BJ (cell line): Measurements from ENCODE around the gene CAAP1. TPM values are rescaled to one million over a fixed set of nuclear protein-coding genes. Genes with fewer than 3 reads are reported as not detected.
A peak's percentile ranks its signal among the peaks of the same experiment; 100 is the strongest.

Experiments used
- CTCF ChIA-PET: fragments of 350-600 bp; formaldehyde crosslinking; extraction: SDS; loops from one replicate; lab custom pipeline; 2021; ENCODE audit warnings: antibody characterized with exemption, inconsistent platforms; lab: Yijun Ruan, JAX
- POLR2A ChIA-PET: fragments of 300-600 bp; sonication (Branson Sonifier 250); formaldehyde crosslinking; extraction: SDS; loops from one replicate; lab custom pipeline; 2021; ENCODE audit warnings: antibody characterized with exemption; lab: Charles Lee
- DNase-seq: peaks from one replicate; pipeline ENCODE4 v3.0.0-alpha.2; 2011; ENCODE audit warnings: low read depth
- H3K27me3 ChIP-seq: 2 replicates; pipeline ENCODE4 v1.6.0; 2011; ENCODE audit warnings: low read length; ENCODE audit not compliant: control insufficient read depth, insufficient read depth
- H3K36me3 ChIP-seq: 2 replicates; pipeline ENCODE4 v1.5.1; 2011; ENCODE audit warnings: low read length; ENCODE audit not compliant: control insufficient read depth, insufficient read depth
- H3K4me3 ChIP-seq: 2 replicates; pipeline ENCODE4 v1.5.1; 2011; ENCODE audit warnings: low read depth, mild to moderate bottlenecking, control low read depth, low read length
- CTCF ChIP-seq: IDR thresholded peaks from 2 replicates; pipeline ENCODE4 v1.5.1; 2011; ENCODE audit warnings: low read depth, mild to moderate bottlenecking, control low read depth, inconsistent platforms, low read length, moderate library complexity; ENCODE audit not compliant: insufficient read depth
- polyA plus RNA-seq: library from polyadenylated mRNA; depleted of rRNA; stranded (reverse); fragments of >200 nt; gene quantifications from 2 replicates; pipeline ENCODE4 v1.2.3, GENCODE V29; 2011

CAAP1 gene
- polyA plus RNA-seq, 1 experiment = 5.2 TPM

DNA sequence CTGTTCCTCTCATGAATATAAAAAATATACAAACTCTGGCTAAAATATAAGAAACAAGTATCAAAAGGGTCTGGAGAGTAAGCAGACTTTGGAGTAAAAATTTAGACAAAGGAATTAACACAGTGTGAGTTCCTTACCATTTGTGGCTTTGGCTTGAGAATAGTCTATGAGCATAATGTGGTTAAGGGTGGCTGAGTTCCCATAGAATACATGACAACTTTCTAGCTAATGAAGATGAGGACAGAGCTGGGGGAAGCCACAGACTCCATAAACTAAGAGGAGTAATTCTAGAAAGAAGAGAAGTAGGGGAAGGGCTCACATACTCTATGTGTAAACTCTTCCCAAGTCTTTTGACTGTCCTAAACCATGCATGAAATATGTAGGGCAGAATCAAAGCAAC is 79.4 kb downstream of the CAAP1 start:
- no peak for DNase-seq
- Histone ChIP-seq H3K36me3 (no peaks in the 10 kb centered on the region), H3K27me3 (no peaks in the 10 kb centered on the region), H3K4me3 (no peak overlapping the region)
- TF ChIP-seq CTCF = no peak
- CTCF ChIA-PET = no interaction called here
- POLR2A ChIA-PET = no interaction called here

DNA sequence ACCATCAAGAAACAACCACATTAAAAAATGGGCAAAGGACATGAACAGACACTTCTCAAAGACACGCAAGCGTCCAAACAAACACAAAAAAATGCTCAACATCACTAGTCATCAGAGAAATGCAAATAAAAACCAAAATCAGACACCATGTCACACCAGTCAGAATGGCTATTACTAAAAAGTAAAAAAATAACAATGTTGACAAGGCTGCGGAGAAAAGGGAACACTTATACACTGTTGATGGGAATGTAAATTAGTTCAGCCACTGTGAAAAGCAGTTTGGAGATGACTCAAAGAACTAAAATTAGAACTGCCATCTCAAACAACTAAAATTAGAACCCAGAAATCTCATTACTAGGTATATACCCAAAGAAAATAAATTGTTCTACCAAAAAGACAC is 80.4 kb downstream of the CAAP1 start:
- no peak for TF ChIP-seq CTCF
- Histone ChIP-seq H3K4me3 (no peak overlapping the region), H3K27me3 (no peaks in the 10 kb centered on the region), H3K36me3 (no peaks in the 10 kb centered on the region)
- POLR2A ChIA-PET = no interaction called here
- CTCF ChIA-PET = no interaction called here
- DNase-seq = no peak

GRCh38 chr9:26811106-26811505 is 81.5 kb downstream of the CAAP1 start:
- Histone ChIP-seq H3K4me3 (no peak overlapping the region), H3K36me3 (no peaks in the 10 kb centered on the region), H3K27me3 (no peaks in the 10 kb centered on the region)
- no peak for DNase-seq
- POLR2A ChIA-PET = no interaction called here
- no peak for TF ChIP-seq CTCF
- CTCF ChIA-PET = no interaction called here

DNA sequence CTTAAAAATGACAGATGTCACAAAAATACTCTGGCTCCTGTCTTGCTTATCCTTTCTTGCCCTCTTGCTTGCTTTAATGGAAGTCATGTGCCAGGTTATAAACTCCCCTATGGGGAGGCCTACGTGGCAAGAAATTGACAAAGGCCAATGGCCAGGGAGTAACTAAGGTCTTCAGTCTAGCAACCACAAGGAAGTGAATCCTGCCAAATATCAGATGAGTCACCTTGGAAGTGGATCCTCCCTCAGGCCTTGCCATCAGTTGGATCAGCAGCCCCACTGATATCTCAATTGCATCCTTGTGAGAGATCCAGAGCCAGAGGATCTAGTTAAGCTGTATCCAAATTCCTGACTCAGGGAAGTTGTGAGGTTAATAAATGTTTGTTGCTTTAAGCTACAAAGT is 82.8 kb downstream of the CAAP1 start:
- ChIA-PET CTCF (no interaction called here), POLR2A (no interaction called here)
- no peaks in the 10 kb centered on the region for H3K36me3 ChIP-seq
- H3K4me3 ChIP-seq = no peak overlapping the region
- peak; percentile 9 for DNase-seq
- TF ChIP-seq CTCF = no peak
- no peaks in the 10 kb centered on the region for H3K27me3 ChIP-seq

DNA sequence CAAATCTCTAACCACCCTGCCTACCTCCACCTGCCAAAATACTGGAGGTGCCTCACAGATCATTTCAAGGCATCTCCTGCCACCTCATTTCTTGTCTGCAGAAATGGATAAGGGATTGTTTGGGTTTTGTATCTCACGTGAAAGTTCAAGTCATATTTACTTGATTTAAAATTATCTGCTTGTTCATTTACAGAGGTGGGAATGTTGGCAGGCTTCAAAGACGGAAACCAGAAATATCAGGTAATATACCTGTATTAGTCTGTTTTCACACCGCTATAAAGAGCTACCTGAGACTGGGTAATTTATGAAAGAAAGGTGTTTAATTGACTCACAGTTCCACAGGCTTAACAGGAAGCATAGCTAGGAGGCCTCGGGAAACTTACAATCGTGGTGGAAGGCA is 85.4 kb downstream of the CAAP1 start:
- POLR2A ChIA-PET = no interaction called here
- no peak overlapping the region for H3K4me3 ChIP-seq
- H3K36me3 ChIP-seq = no peaks in the 10 kb centered on the region
- no peak for DNase-seq
- no peak for TF ChIP-seq CTCF
- CTCF ChIA-PET = no interaction called here
- no peaks in the 10 kb centered on the region for H3K27me3 ChIP-seq
